ENCODE measurements around the gene PTS. TPM values are rescaled to one million over a fixed set of nuclear protein-coding genes. Genes with fewer than 3 reads are reported as not detected.

PTS gene
- polyA plus RNA-seq, 1 donor from 2014 or later: 160 TPM

Small RNA genes within 50 kb of the gene (small RNA-seq; reads per million reads assigned to genes)
- 0 reads per million in 3 experiments for gene MRPS36P4

Other genes starting within 250 kb of the PTS start
- gene DLAT, start 201.0 kb upstream of the PTS start, polyA plus RNA-seq: 38.3 and 41.1 TPM in 2 replicates
- gene PIH1D2, start 152.4 kb upstream of the PTS start, polyA plus RNA-seq: 4.7 and 12.2 TPM in 2 replicates
- gene NKAPD1, start 152.1 kb upstream of the PTS start, polyA plus RNA-seq: 37.0 and 37.7 TPM in 2 replicates
- 121 and 139 TPM in 2 replicates for gene TIMM8B, start 139.7 kb upstream of the PTS start, polyA plus RNA-seq
- 34.7 and 40.3 TPM in 2 replicates for gene SDHD, start 139.6 kb upstream of the PTS start, polyA plus RNA-seq
- gene IL18, start 62.3 kb upstream of the PTS start, polyA plus RNA-seq: not detected in 2 replicates
- gene TEX12, start 59.1 kb upstream of the PTS start, polyA plus RNA-seq: 0.36 and 0.51 TPM in 2 replicates
- 6.7 and 7.4 TPM in 2 replicates for gene BCO2, start 50.9 kb upstream of the PTS start, polyA plus RNA-seq
- gene PLET1, start 34.4 kb downstream of the PTS start, polyA plus RNA-seq: not detected in 2 replicates